ACHN (cell line): ENCODE measurements around the gene KRTAP4-9.
A peak's percentile ranks its signal among the peaks of the same experiment; 100 is the strongest.
"Not testable (repeated sequence)": the region's sequence is repeated elsewhere in the genome, so short reads cannot be mapped to it uniquely, and the experiment has no call there.

Experiments
- DNase-seq: peaks from one replicate; pipeline ENCODE4 v3.0.0-alpha.2; 2015
- in situ Hi-C: cut with HindIII; loops from 2 replicates; pipeline ENCODE4 v1.10.0; 2017; ENCODE audit warnings: low sequenced_read_pairs, low pct_ligation_motif_present, low pct_unique_long_range_greater_than_20kb

The KRTAP4-9 gene

GRCh38 chr17:41105347-41105746 is at the start of gene KRTAP4-9:
KRTAP4-9 (plus strand) TSS chr17:41105389; CDS start chr17:41105389, 0 bp downstream.
- in situ Hi-C loops, DNase-seq: not testable (repeated sequence)

- in situ Hi-C loops = no loop called here
Observed at GRCh38 chr17:41057547-41057946, 47.6 kb upstream of the KRTAP4-9 start.

GRCh38 chr17:41058741-41059140 is 46.4 kb upstream of the KRTAP4-9 start:
- in situ Hi-C loops = no loop called here
- DNase-seq = no peak

More at GRCh38 chr17:41057547-41057946, 47.6 kb upstream of the KRTAP4-9 start:
- DNase-seq = no peak

GRCh38 chr17:41059276-41060051 is 45.7 kb upstream of the KRTAP4-9 start:
- DNase-seq = peak; percentile 53
- in situ Hi-C loops = not testable (repeated sequence)

- in situ Hi-C loops = no loop called here
- DNase-seq = peak; percentile 98
Observed at GRCh38 chr17:41060052-41060604, 45.1 kb upstream of the KRTAP4-9 start, which contains the start of gene KRTAP2-3. KRTAP2-3 (minus strand) TSS chr17:41060114; CDS start chr17:41060050, 64 bp downstream.

GRCh38 chr17:41061964-41062363 is 43.2 kb upstream of the KRTAP4-9 start:
- in situ Hi-C loops = no loop called here
- peak; percentile 92 for DNase-seq

- no peak for DNase-seq
- in situ Hi-C loops = no loop called here
Observed at GRCh38 chr17:41063449-41063848, 41.7 kb upstream of the KRTAP4-9 start.

- in situ Hi-C loops = no loop called here
- DNase-seq = no peak
Observed at GRCh38 chr17:41064301-41064700, 40.9 kb upstream of the KRTAP4-9 start.

- DNase-seq, in situ Hi-C loops: not testable (repeated sequence)
Observed at GRCh38 chr17:41065016-41065689, 40.0 kb upstream of the KRTAP4-9 start.

- in situ Hi-C loops = no loop called here
- DNase-seq = peak; percentile 82
Observed at GRCh38 chr17:41065829-41066624, 39.2 kb upstream of the KRTAP4-9 start, which contains the start of gene KRTAP2-4. KRTAP2-4 (minus strand) TSS chr17:41065879; CDS start chr17:41065845, 34 bp downstream.

GRCh38 chr17:41067281-41067680 is 37.9 kb upstream of the KRTAP4-9 start:
- in situ Hi-C loops = no loop called here
- no peak for DNase-seq

- in situ Hi-C loops = no loop called here
- no peak for DNase-seq
Observed at GRCh38 chr17:41069031-41069430, 36.2 kb upstream of the KRTAP4-9 start.

- in situ Hi-C loops = no loop called here
- no peak for DNase-seq
Observed at GRCh38 chr17:41071606-41072360, 33.4 kb upstream of the KRTAP4-9 start.

GRCh38 chr17:41073676-41074075 is 31.5 kb upstream of the KRTAP4-9 start:
- DNase-seq = no peak
- in situ Hi-C loops = no loop called here

- in situ Hi-C loops = no loop called here
- DNase-seq = no peak
Observed at GRCh38 chr17:41076788-41077187, 28.4 kb upstream of the KRTAP4-9 start.

GRCh38 chr17:41082626-41083025 is 22.6 kb upstream of the KRTAP4-9 start:
- no peak for DNase-seq
- in situ Hi-C loops = no loop called here

GRCh38 chr17:41083427-41083826 is 21.8 kb upstream of the KRTAP4-9 start:
- peak; percentile 32 for DNase-seq
- in situ Hi-C loops = not testable (repeated sequence)
